Upper lobe of right lung (tissue), 1 donor: Measurements from ENCODE around the gene ALDH18A1. TPM values are rescaled to one million over a fixed set of nuclear protein-coding genes. Genes with fewer than 3 reads are reported as not detected.

Source experiments
- ATAC-seq: fragments of 200-7000 bp; cut with Tn5 transposase; one replicate; pipeline ENCODE4 v1.9.1; 2020; ENCODE audit warnings: mild to moderate bottlenecking, moderate library complexity
- DNase-seq: peaks from one replicate; pipeline ENCODE4 v3.0.0-alpha.2; 2020
- H3K27ac ChIP-seq: fragments of 200-600 bp; one replicate; pipeline ENCODE4 v1.8.0; 2022
- H3K27me3 ChIP-seq: fragments of 200-600 bp; one replicate; pipeline ENCODE4 v1.8.0; 2022; ENCODE audit warnings: mild to moderate bottlenecking
- H3K36me3 ChIP-seq: fragments of 200-600 bp; one replicate; pipeline ENCODE4 v1.8.0; 2022
- H3K4me1 ChIP-seq: fragments of 200-600 bp; one replicate; pipeline ENCODE4 v1.8.0; 2022
- H3K4me3 ChIP-seq: fragments of 200-600 bp; one replicate; pipeline ENCODE4 v1.8.0; 2022; ENCODE audit warnings: mild to moderate bottlenecking
- H3K9me3 ChIP-seq: fragments of 200-600 bp; one replicate; pipeline ENCODE4 v1.8.0; 2022
- CTCF ChIP-seq: fragments of 200-600 bp; IDR thresholded peaks from one replicate; pipeline ENCODE4 v1.8.0; 2022; ENCODE audit warnings: antibody characterized with exemption
- intact Hi-C: fragments of 100-400 bp; cut with DNase I; formaldehyde crosslinking; loops from one replicate; pipeline ENCODE4 v1.11.0; 2022
- total RNA-seq: library from RNA; stranded (reverse); fragmentation: NEBNext Ultra II Directional; extraction: Animal tissue kit (Norgen Biotek cat#: 25700); gene quantifications from one replicate; pipeline ENCODE4 v1.2.1, GENCODE V29; 2021
- donor health status: DM: no; HTN: yes; CAD: no; lungs with severe emphysema.

Gene ALDH18A1
- total RNA-seq, 1 donor from 2014 or later = 32.8 TPM

- DNase-seq (peak; percentile 69), ATAC-seq (peak; percentile 97)
- no peak overlapping the region for H3K4me3 ChIP-seq
- peak; percentile 91 for TF ChIP-seq CTCF
- H3K9me3 ChIP-seq = no peaks in the 10 kb centered on the region
- H3K27ac ChIP-seq = no peak overlapping the region
- peaks cover 3% of the 10 kb centered on the region for H3K36me3 ChIP-seq
- H3K4me1 ChIP-seq = peaks cover 3% of the 10 kb centered on the region
- intact Hi-C loops = loop anchor here (5.0 to 10.0 kb wide), 2 partner anchors 224 to 356 kb away; no protein-coding TSS in a partner anchor
- no peaks in the 10 kb centered on the region for H3K27me3 ChIP-seq
Measured at GRCh38 chr10:95601116-95601719, 55.3 kb downstream of the ALDH18A1 start.

- Histone ChIP-seq H3K36me3 (no peaks in the 10 kb centered on the region), H3K27me3 (no peaks in the 10 kb centered on the region), H3K4me3 (no peak overlapping the region), H3K27ac (no peak overlapping the region), H3K4me1 (peaks cover 3% of the 10 kb centered on the region), H3K9me3 (no peaks in the 10 kb centered on the region)
- TF ChIP-seq CTCF = no peak
- ATAC-seq (no peak), DNase-seq (no peak)
- intact Hi-C loops = loop anchor here (5.0 to 10.0 kb wide), 2 partner anchors 223 to 355 kb away; no protein-coding TSS in a partner anchor
Measured at GRCh38 chr10:95600158-95600557, 56.4 kb downstream of the ALDH18A1 start.

GRCh38 chr10:95597788-95598187 lies 58.7 kb downstream of the ALDH18A1 start:
- Histone ChIP-seq H3K27me3 (no peaks in the 10 kb centered on the region), H3K36me3 (no peaks in the 10 kb centered on the region), H3K4me1 (peaks cover 3% of the 10 kb centered on the region), H3K9me3 (no peaks in the 10 kb centered on the region), H3K27ac (no peak overlapping the region), H3K4me3 (no peak overlapping the region)
- ATAC-seq (no peak), DNase-seq (no peak)
- TF ChIP-seq CTCF = no peak
- intact Hi-C loops = loop anchor here (5.0 kb wide), 1 partner anchor 165 kb away; no protein-coding TSS in a partner anchor

- ATAC-seq = peak; percentile 43
- no peaks in the 10 kb centered on the region for H3K9me3 ChIP-seq
- no peak for DNase-seq
- no peak overlapping the region for H3K4me3 ChIP-seq
- H3K27ac ChIP-seq = no peak overlapping the region
- H3K36me3 ChIP-seq = no peaks in the 10 kb centered on the region
- H3K4me1 ChIP-seq = no peaks in the 10 kb centered on the region
- intact Hi-C loops = no loop called here
- H3K27me3 ChIP-seq = no peaks in the 10 kb centered on the region
- no peak for TF ChIP-seq CTCF
Measured at GRCh38 chr10:95588025-95588424, 68.5 kb downstream of the ALDH18A1 start.

- ATAC-seq (peak; percentile 86), DNase-seq (no peak)
- Histone ChIP-seq H3K27ac (no peak overlapping the region), H3K27me3 (no peaks in the 10 kb centered on the region), H3K36me3 (no peaks in the 10 kb centered on the region), H3K4me3 (no peak overlapping the region), H3K9me3 (no peaks in the 10 kb centered on the region), H3K4me1 (peaks cover 6% of the 10 kb centered on the region)
- intact Hi-C loops = no loop called here
- no peak for TF ChIP-seq CTCF
Measured at GRCh38 chr10:95579835-95580535, 76.5 kb downstream of the ALDH18A1 start.
